Measurements from ENCODE around the gene ID4. TPM values are rescaled to one million over a fixed set of nuclear protein-coding genes. Genes with fewer than 3 reads are reported as not detected.

ID4 gene
- total and polyA plus RNA-seq, 2 of the 4 experiments (the other 2 are of a cell fraction), result 3.0 to 3.6 TPM

DNA sequence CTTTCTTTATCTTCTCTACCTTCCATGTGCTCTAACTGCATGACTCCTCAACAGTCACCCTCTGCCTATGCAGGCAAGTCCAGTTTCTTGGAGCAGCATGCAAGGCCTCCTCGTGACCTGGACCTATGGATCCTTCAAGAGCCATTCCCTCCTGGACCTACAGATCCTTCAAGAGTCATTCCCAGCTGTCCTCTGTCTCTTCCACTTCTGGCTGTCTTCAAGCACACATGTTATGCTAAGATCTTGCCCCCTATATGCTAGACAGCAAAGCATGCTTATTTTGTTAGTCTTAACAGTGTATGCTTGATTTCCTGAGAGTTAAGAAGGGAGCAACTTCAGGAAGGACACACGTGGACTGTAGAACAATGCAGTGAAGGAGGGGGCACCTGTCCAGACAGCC, 7.5 kb downstream of the ID4 start:
- in situ Hi-C loops (cut with MboI; ENCODE audit: low sequenced_read_pairs), result no loop called here
- Histone ChIP-seq H2AK9ac (replicated peaks; ENCODE audit: low read depth, low read length, poor library complexity) (no peak overlapping the region), H3K14ac (replicated peaks; ENCODE audit: low read depth, low read length) (no peak overlapping the region), H3K4me1 (ENCODE audit: control insufficient read depth, insufficient read depth, low read length) (peaks cover 2% of the 10 kb centered on the region; the same call in 1 of the 2 replicates), H4K8ac (ENCODE audit: low read depth in 2 of 2, low read length in 2 of 2) (no peak overlapping the region), H2BK120ac (ENCODE audit: low read depth, low read length) (no peak overlapping the region), H3K4me2 (ENCODE audit: low read depth, low read length) (no peak overlapping the region), H3K9me3 (ENCODE audit: control insufficient read depth, insufficient read depth, low read length) (no peaks in the 10 kb centered on the region), H3K23ac (ENCODE audit: low read depth, low read length) (peak overlapping the region; percentile 20; the same call in 1 of the 2 replicates), H2BK5ac (ENCODE audit: low read depth, low read length, poor library complexity, severe bottlenecking) (no peak overlapping the region), H3K27ac (ENCODE audit: insufficient read depth, low read length) (no peak overlapping the region), H3K27me3 (ENCODE audit: control insufficient read depth, insufficient read depth, low read length) (no peaks in the 10 kb centered on the region), H3K36me3 (ENCODE audit: control insufficient read depth, insufficient read depth, low read length) (no peaks in the 10 kb centered on the region), H2BK20ac (ENCODE audit: low read depth, low read length) (no peak overlapping the region), H2AK5ac (ENCODE audit: low read depth, low read length) (no peak overlapping the region), H3K4me3 (ENCODE audit: insufficient read depth, low read depth, low read length) (no peak overlapping the region), H3K56ac (ENCODE audit: extremely low read depth, insufficient read depth, low read length) (no peak overlapping the region), H2BK15ac (ENCODE audit: low read depth, low read length) (no peak overlapping the region), H3K79me1 (ENCODE audit: low read depth in 1 of 2, low read length in 2 of 2) (no peaks in the 10 kb centered on the region; a peak in 2 of 4 replicates), H3K9ac (ENCODE audit: low read depth, low read length) (no peak overlapping the region), H2AFZ (replicated peaks; ENCODE audit: low read length, poor library complexity) (no peak overlapping the region), H4K5ac (ENCODE audit: low read depth, low read length) (no peak overlapping the region), H4K20me1 (ENCODE audit: insufficient read depth, low read length) (no peaks in the 10 kb centered on the region), H4K91ac (ENCODE audit: insufficient read depth, low read depth, low read length) (no peak overlapping the region), H3K18ac (ENCODE audit: low read depth, low read length) (no peak overlapping the region), H3K9me1 (ENCODE audit: insufficient read depth, low read length) (peaks cover 6% of the 10 kb centered on the region; the same call in 1 of the 2 replicates), H3K4ac (ENCODE audit: low read depth, low read length) (no peak overlapping the region)
- no peak for TF ChIP-seq POLR2A (IDR thresholded peaks at IDR 0.05; ENCODE audit: low read depth, low read length)
- ChIA-PET CTCF (no interaction called here), POLR2A (ENCODE audit: unreplicated experiment) (no interaction called here)
- no CpG with 5 or more reads among the region's 2 CpGs for WGBS, 2 experiments (ENCODE audit: extremely low coverage in 2 of 2, insufficient read length in 1 of 2)
- DNase-seq (no peak), ATAC-seq (ENCODE audit: low read depth) (no peak)
- dilution Hi-C loops (cut with HindIII; ENCODE audit: low sequenced_read_pairs, unreplicated experiment), result no loop called here
- no TSS peak for BruUV-seq (replicated peaks)
- intact Hi-C loops (cut with micrococcal nuclease), result no loop called here
